Neural cell (in vitro differentiated cells): ENCODE data around the gene PCED1A. TPM values are rescaled to one million over a fixed set of nuclear protein-coding genes. Genes with fewer than 3 reads are reported as not detected.

Source experiments
- H2AFZ ChIP-seq: fragments of 200-600, 300-800 bp; sonication (generic), shearing (Covaris generic); 2 replicates; pipeline ENCODE4 v1.6.0; 2014; ENCODE audit warnings: low read depth, mild to moderate bottlenecking, antibody characterized with exemption, low read length, moderate library complexity
- H3F3A ChIP-seq: fragments of 200-600 bp; shearing (Covaris generic); 2 replicates; pipeline ENCODE4 v1.6.1; 2016; ENCODE audit warnings: mild to moderate bottlenecking, moderate library complexity, mixed read lengths, antibody characterized with exemption, low read length; ENCODE audit not compliant: insufficient read depth, poor library complexity, severe bottlenecking
- H3K27ac ChIP-seq: fragments of 200-600, 300-800 bp; sonication (generic), shearing (Covaris generic); 2 replicates; pipeline ENCODE4 v1.5.1; 2014; ENCODE audit warnings: mild to moderate bottlenecking, low read length, moderate library complexity
- H3K27me3 ChIP-seq: fragments of 300-800, 200-600 bp; sonication (generic), shearing (Covaris generic); 2 replicates; pipeline ENCODE4 v1.6.0; 2014; ENCODE audit warnings: mild to moderate bottlenecking, low read depth, low read length, moderate library complexity; ENCODE audit not compliant: insufficient read depth
- H3K36me3 ChIP-seq: fragments of 300-800, 200-600 bp; sonication (generic), shearing (Covaris generic); 2 replicates; pipeline ENCODE4 v1.5.1; 2014; ENCODE audit warnings: mild to moderate bottlenecking, antibody characterized with exemption, low read length, moderate library complexity; ENCODE audit not compliant: insufficient read depth
- H3K4me2 ChIP-seq: fragments of 300-800, 200-600 bp; sonication (generic), shearing (Covaris generic); 2 replicates; pipeline ENCODE4 v1.6.0; 2014; ENCODE audit warnings: mild to moderate bottlenecking, low read length
- H3K4me3 ChIP-seq: fragments of 300-800, 200-600 bp; sonication (generic), shearing (Covaris generic); 2 replicates; pipeline ENCODE4 v1.5.1; 2014; ENCODE audit warnings: mild to moderate bottlenecking, low read length, moderate library complexity
- H3K79me2 ChIP-seq: fragments of 200-600 bp; shearing (Covaris generic); replicated peaks from 2 replicates; pipeline ENCODE4 v1.6.0; 2014; ENCODE audit warnings: mild to moderate bottlenecking, low read length, moderate library complexity; ENCODE audit not compliant: insufficient read depth
- H3K9ac ChIP-seq: fragments of 300-800, 200-600 bp; sonication (generic), shearing (Covaris generic); 2 replicates; pipeline ENCODE4 v1.6.1; 2016; ENCODE audit warnings: mild to moderate bottlenecking, low read length, mixed read lengths
- H3K9me2 ChIP-seq: fragments of 200-600 bp; shearing (Covaris generic); 2 replicates; pipeline ENCODE4 v1.6.1; 2016; ENCODE audit warnings: mild to moderate bottlenecking, low read length, mixed read lengths; ENCODE audit not compliant: insufficient read depth
- H3K9me3 ChIP-seq: fragments of 200-600, 300-800 bp; sonication (generic), shearing (Covaris generic); 2 replicates; pipeline ENCODE4 v1.6.1; 2016; ENCODE audit warnings: mild to moderate bottlenecking, mixed run types, low read length, moderate library complexity, mixed read lengths
- H4K20me1 ChIP-seq: fragments of 200-600 bp; shearing (Covaris generic); 2 replicates; pipeline ENCODE4 v1.6.1; 2016; ENCODE audit warnings: mild to moderate bottlenecking, mixed run types; ENCODE audit not compliant: insufficient read depth
- EP300 ChIP-seq: fragments of 450-650 bp; conservative IDR thresholded peaks from 2 replicates; pipeline ENCODE4 v1.6.1; 2014; ENCODE audit warnings: antibody characterized with exemption, mild to moderate bottlenecking, moderate library complexity; ENCODE audit not compliant: poor library complexity, severe bottlenecking
- EZH2 ChIP-seq: fragments of 200-600, 300-800 bp; shearing (Covaris generic), sonication (generic); IDR thresholded peaks from 2 replicates; pipeline ENCODE4 v1.6.1; 2014; ENCODE audit warnings: antibody characterized with exemption, low read length, borderline replicate concordance, mild to moderate bottlenecking; ENCODE audit not compliant: insufficient read depth, poor library complexity, severe bottlenecking
- MXI1 ChIP-seq: fragments of 450-650 bp; conservative IDR thresholded peaks from 2 replicates; pipeline ENCODE4 v1.6.1; 2014; ENCODE audit warnings: antibody characterized with exemption, mild to moderate bottlenecking; ENCODE audit not compliant: poor library complexity, severe bottlenecking
- POLR2AphosphoS5 ChIP-seq: IDR thresholded peaks from 2 replicates; pipeline ENCODE4 v1.6.1; 2012
- RAD21 ChIP-seq: fragments of 450-650 bp; conservative IDR thresholded peaks from 2 replicates; pipeline ENCODE4 v1.6.1; 2014; ENCODE audit warnings: antibody characterized with exemption, mild to moderate bottlenecking, moderate library complexity
- SMC3 ChIP-seq: fragments of 450-650 bp; conservative IDR thresholded peaks from 2 replicates; pipeline ENCODE4 v1.6.1; 2014; ENCODE audit warnings: antibody characterized with exemption, mild to moderate bottlenecking, moderate library complexity; ENCODE audit not compliant: poor library complexity
- TAF1 ChIP-seq: IDR thresholded peaks from 2 replicates; pipeline ENCODE4 v1.6.1; 2012; ENCODE audit warnings: low read depth
- polyA plus RNA-seq: library from polyadenylated mRNA; depleted of rRNA; stranded (reverse); fragments of >200 nt; gene quantifications from 2 replicates; pipeline ENCODE4 v1.2.3, GENCODE V29; 2014
- TF ChIP-seq, protein P1 (sequence below): IDR thresholded peaks from 2 replicates; pipeline ENCODE4 v1.6.1; 2012; ENCODE audit warnings: borderline replicate concordance
- TF ChIP-seq, protein P2 (sequence below): fragments of 450-650 bp; IDR thresholded peaks from 2 replicates; pipeline ENCODE4 v1.5.1; 2014; ENCODE audit warnings: antibody characterized with exemption, mild to moderate bottlenecking, moderate library complexity; ENCODE audit not compliant: poor library complexity, severe bottlenecking

Gene PCED1A
- polyA plus RNA-seq, 1 donor from 2014 or later: 132 TPM

DNA sequence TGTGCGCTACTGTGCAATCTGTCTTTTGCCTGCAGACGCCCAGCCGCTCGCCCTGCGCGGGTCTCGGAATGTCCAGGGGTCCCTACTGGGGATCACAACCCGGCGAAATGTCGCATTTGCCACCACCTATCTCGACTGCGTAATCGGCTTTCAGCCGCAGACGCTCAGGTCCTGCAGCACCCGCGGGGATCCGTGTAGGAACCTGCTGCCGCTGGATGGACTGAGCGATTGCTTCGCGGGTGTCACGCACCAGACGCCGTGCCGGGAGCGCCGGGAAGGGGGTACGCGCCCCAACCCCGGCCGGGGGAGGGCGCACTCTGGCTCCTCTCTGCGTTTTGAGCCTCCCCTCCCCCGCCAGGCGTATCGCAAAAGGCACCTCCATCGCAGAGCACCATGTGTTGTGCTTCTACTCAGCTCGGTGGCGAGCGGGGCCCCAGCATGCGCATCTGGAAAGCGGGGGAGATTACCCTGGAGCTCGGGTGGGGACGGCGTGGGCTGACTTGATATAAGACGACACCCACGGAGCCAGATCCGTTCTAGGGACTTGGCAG, 32.1 kb upstream of the PCED1A start:
- Histone ChIP-seq H3K9me3 (no peaks in the 10 kb centered on the region), H3K4me2 (peak overlapping the region; percentile 64), H3F3A (no peaks in the 10 kb centered on the region), H3K27me3 (no peaks in the 10 kb centered on the region), H3K9me2 (no peaks in the 10 kb centered on the region), H4K20me1 (no peaks in the 10 kb centered on the region), H3K4me3 (peak overlapping the region; percentile 95), H3K27ac (no peak overlapping the region), H3K9ac (peak overlapping the region; percentile 82), H3K79me2 (peaks cover 38% of the 10 kb centered on the region), H2AFZ (peak overlapping the region; percentile 52), H3K36me3 (no peaks in the 10 kb centered on the region)
- TF ChIP-seq EP300 (no peak), POLR2AphosphoS5 (peak; percentile 8)
- TF ChIP-seq, protein P1, sequence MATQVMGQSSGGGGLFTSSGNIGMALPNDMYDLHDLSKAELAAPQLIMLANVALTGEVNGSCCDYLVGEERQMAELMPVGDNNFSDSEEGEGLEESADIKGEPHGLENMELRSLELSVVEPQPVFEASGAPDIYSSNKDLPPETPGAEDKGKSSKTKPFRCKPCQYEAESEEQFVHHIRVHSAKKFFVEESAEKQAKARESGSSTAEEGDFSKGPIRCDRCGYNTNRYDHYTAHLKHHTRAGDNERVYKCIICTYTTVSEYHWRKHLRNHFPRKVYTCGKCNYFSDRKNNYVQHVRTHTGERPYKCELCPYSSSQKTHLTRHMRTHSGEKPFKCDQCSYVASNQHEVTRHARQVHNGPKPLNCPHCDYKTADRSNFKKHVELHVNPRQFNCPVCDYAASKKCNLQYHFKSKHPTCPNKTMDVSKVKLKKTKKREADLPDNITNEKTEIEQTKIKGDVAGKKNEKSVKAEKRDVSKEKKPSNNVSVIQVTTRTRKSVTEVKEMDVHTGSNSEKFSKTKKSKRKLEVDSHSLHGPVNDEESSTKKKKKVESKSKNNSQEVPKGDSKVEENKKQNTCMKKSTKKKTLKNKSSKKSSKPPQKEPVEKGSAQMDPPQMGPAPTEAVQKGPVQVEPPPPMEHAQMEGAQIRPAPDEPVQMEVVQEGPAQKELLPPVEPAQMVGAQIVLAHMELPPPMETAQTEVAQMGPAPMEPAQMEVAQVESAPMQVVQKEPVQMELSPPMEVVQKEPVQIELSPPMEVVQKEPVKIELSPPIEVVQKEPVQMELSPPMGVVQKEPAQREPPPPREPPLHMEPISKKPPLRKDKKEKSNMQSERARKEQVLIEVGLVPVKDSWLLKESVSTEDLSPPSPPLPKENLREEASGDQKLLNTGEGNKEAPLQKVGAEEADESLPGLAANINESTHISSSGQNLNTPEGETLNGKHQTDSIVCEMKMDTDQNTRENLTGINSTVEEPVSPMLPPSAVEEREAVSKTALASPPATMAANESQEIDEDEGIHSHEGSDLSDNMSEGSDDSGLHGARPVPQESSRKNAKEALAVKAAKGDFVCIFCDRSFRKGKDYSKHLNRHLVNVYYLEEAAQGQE: no peak
- TF ChIP-seq, protein P2, sequence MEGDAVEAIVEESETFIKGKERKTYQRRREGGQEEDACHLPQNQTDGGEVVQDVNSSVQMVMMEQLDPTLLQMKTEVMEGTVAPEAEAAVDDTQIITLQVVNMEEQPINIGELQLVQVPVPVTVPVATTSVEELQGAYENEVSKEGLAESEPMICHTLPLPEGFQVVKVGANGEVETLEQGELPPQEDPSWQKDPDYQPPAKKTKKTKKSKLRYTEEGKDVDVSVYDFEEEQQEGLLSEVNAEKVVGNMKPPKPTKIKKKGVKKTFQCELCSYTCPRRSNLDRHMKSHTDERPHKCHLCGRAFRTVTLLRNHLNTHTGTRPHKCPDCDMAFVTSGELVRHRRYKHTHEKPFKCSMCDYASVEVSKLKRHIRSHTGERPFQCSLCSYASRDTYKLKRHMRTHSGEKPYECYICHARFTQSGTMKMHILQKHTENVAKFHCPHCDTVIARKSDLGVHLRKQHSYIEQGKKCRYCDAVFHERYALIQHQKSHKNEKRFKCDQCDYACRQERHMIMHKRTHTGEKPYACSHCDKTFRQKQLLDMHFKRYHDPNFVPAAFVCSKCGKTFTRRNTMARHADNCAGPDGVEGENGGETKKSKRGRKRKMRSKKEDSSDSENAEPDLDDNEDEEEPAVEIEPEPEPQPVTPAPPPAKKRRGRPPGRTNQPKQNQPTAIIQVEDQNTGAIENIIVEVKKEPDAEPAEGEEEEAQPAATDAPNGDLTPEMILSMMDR: peak; percentile 49

DNA sequence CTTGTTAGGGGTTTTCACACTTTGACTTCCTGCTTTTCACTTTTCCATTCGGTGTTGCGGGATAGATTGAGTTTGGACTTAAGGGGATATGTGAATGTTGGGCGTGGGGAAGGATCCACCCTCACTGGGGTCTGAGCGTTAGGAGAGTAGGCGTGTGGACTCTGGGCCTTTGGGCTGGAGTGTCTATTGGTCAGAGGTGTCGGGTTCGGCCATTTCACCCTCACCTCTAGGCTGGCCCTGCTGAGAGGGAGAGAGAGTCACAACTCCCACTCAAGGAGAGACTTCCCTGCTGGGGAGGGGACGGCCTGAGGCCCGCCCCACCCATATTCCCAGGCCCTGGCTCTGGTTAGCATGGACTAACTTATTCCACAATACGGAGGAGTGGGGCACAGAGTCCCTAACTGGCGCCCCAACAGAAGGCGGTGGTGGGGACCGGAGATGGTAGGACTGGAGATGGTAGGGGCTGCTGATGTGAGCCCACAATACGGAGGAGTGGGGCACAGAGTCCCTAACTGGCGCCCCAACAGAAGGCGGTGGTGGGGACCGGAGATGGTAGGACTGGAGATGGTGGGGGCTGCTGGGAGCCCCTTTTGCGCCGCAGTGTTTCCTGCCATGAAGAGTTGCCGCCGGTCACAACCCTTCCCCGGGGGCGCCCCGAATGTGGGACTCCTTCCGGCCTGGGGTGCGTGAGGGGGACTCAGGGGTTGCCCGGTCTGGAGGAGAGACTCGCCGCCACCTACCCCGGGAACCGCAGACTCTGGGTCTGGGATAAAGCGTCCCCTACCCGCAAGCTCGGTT, 31.4 kb upstream of the PCED1A start:
- H4K20me1 ChIP-seq: no peaks in the 10 kb centered on the region
- H3K27me3 ChIP-seq: no peaks in the 10 kb centered on the region
- H3K9me3 ChIP-seq: no peaks in the 10 kb centered on the region
- no peak overlapping the region for H2AFZ ChIP-seq
- H3K4me2 ChIP-seq: no peak overlapping the region
- peaks cover 33% of the 10 kb centered on the region for H3K79me2 ChIP-seq
- H3K4me3 ChIP-seq: peak overlapping the region; percentile 95
- no peaks in the 10 kb centered on the region for H3K9me2 ChIP-seq
- TF ChIP-seq SMC3 (no peak), RAD21 (no peak), POLR2AphosphoS5 (no peak), EZH2 (no peak), TAF1 (no peak), EP300 (no peak), MXI1 (no peak)
- TF ChIP-seq, protein P2: no peak
- TF ChIP-seq, protein P1: no peak
- H3K36me3 ChIP-seq: no peaks in the 10 kb centered on the region
- H3K9ac ChIP-seq: peak overlapping the region; percentile 82
- no peak overlapping the region for H3K27ac ChIP-seq
- no peaks in the 10 kb centered on the region for H3F3A ChIP-seq
